ENCODE data around the gene EID2B.
A peak's percentile ranks its signal among the peaks of the same experiment; 100 is the strongest.

Gene EID2B

DNA sequence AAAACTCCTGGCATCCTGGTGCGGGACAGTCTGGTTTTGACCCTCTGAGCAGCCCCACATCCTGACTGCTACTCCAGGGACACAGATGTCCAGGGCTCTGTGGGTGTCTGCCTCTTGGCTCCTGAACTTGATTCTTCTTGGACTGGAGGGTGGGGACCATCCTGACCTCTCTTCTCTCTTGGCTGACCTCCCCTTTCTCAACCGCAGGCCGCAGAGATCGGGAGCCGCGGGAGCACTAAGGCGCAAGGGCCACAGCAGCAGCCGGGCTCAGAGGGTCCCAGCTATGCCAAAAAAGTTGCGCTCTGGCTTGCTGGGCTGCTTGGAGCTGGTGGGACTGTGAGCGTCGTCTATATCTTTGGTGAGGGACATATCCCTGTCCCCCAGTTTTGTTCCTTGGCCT is 51.0 kb downstream of the EID2B start:
- TF ChIP-seq, protein P1, sequence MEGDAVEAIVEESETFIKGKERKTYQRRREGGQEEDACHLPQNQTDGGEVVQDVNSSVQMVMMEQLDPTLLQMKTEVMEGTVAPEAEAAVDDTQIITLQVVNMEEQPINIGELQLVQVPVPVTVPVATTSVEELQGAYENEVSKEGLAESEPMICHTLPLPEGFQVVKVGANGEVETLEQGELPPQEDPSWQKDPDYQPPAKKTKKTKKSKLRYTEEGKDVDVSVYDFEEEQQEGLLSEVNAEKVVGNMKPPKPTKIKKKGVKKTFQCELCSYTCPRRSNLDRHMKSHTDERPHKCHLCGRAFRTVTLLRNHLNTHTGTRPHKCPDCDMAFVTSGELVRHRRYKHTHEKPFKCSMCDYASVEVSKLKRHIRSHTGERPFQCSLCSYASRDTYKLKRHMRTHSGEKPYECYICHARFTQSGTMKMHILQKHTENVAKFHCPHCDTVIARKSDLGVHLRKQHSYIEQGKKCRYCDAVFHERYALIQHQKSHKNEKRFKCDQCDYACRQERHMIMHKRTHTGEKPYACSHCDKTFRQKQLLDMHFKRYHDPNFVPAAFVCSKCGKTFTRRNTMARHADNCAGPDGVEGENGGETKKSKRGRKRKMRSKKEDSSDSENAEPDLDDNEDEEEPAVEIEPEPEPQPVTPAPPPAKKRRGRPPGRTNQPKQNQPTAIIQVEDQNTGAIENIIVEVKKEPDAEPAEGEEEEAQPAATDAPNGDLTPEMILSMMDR (IDR thresholded peaks at IDR 0.05; ENCODE audit: insufficient read depth, low read length, missing control alignments) = no peak
- peak overlapping the region; percentile 99 for H3K4me3 ChIP-seq (ENCODE audit: low read depth, low read length)
- POLR2A ChIA-PET = interaction anchor here (1.7 kb wide), 1 partner anchor 36 kb away, joined by 7 read pairs; the partner anchor contains the start of gene SUPT5H
- no peak for DNase-seq (ENCODE audit: low read depth, low spot score)
- CTCF ChIA-PET = interaction anchor here (1.4 to 2.7 kb wide), 3 partner anchors 16 to 51 kb away, joined by 5 to 11 read pairs (median 5); partner anchors contain the start of gene EID2B

DNA sequence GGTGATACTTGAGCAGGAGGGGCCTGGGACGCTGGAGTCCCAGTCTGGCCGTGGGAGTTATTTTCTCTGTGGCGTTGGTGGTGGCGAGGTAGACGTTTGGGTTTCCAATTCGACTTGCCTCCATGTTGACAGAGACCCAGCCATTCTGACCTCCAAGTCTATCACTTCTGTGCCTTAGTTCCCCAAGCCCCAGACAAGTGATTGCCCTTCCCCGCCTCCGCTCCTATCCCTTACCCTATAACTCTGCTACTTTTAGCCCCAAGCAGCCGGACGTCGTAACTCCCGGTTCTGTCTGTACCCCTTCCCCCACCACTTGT is 51.5 kb downstream of the EID2B start:
- ChIA-PET CTCF (interaction anchor here (1.4 to 2.7 kb wide), 3 partner anchors 17 to 52 kb away, joined by 5 to 11 read pairs (median 5); partner anchors contain the start of gene EID2B), POLR2A (interaction anchor here (0.6 to 1.7 kb wide), 6 partner anchors 8 to 53 kb away, joined by 3 to 7 read pairs (median 4); partner anchors contain the start of gene SUPT5H)
- DNase-seq (ENCODE audit: low read depth, low spot score) = no peak
- peak overlapping the region; percentile 99 for H3K4me3 ChIP-seq (ENCODE audit: low read depth, low read length)
- TF ChIP-seq, protein P1 (IDR thresholded peaks at IDR 0.05; ENCODE audit: insufficient read depth, low read length, missing control alignments) = no peak
